GM19025 (cell line): ENCODE data around the gene KLHL24.
A peak's percentile ranks its signal among the peaks of the same experiment; 100 is the strongest.
"Not testable (repeated sequence)": the region's sequence is repeated elsewhere in the genome, so short reads cannot be mapped to it uniquely, and the experiment has no call there.

Experiments
- ATAC-seq: cut with Tn5 transposase; IDR thresholded peaks from one replicate; pipeline ENCODE4 v1.9.1; 2021; ENCODE audit warnings: mild to moderate bottlenecking, low read depth, moderate library complexity; ENCODE audit not compliant: unreplicated experiment

Gene KLHL24

DNA sequence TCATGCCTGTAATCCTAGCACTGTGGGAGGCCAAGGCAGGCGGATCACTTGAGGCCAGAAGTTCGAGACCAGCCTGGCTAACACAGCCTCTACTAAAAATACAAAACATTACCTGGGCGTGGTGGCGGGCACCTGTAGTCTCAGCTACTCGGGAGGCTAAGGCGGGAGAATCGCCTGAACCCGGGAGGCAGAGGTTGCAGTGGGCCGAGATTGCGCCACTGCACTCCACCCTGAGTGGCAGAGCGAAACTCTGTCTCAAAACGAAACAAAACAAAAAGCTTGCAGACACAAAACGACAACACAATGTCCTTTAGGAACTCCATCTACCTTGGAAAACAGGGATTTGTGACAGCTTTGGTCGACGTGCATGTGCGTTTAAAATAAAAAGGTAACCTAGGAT, 716 bp upstream of the KLHL24 start:
- ATAC-seq: no peak

DNA sequence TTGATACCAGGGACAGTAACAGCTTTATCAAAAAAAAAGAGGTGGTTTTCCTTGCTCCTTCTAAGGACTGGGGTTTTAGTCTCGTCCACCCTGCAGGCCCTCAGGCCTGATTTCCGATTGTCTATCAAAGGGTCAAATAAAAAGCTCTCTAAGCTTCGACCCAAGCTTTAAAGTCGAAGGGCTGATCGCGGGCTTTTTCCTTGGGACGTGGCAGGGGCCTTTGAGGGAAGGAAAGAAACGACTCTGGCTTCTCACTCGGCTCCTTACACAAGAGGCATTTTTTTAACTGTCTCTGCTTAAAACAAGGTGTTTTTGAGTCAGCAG, 354 bp upstream of the KLHL24 start:
- ATAC-seq: peak; percentile 0

DNA sequence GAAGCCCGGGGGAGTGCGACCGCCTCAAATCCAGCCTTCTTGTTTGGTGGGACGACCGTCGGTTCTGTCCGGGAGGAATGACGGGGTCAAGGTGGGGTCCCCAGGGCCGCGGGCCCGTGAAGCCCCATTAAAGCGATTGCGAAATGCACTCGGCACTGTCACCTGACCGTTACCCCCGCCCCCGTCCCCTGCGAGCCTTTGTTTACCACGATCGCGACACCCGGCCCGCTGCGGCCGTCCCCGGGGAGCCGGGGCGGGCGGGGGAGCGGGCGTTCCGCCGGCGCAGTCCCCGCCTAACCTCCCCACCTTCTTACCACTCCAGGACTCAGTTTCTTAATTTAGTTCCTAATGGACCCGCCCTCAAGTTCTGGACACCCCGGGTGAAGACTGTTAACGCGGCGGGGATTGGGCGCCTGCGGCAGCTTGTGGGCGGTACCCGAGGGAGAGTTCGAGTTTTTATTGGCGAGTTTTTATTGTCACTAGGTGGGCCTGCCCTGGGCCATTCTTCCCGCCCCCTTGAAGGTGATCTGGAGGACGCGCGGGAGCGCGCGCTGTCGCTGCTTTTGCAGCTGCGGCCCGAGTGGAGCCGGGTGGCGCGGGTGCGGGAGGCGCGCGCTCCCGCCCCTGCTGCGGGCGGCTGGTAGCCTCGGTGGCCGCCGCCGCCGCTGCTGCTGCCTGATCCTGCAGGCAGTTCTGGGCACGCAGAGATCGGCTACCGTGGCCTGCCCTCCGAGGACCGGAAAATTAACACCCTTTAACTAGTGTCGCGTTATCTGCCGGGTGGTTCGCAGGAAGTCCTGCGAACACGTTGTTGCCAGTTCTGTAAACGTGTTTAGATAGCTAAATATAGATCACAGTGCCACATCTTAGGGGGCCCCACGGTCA, 1.0 kb downstream of the KLHL24 start:
- peak; percentile 71 for ATAC-seq

DNA sequence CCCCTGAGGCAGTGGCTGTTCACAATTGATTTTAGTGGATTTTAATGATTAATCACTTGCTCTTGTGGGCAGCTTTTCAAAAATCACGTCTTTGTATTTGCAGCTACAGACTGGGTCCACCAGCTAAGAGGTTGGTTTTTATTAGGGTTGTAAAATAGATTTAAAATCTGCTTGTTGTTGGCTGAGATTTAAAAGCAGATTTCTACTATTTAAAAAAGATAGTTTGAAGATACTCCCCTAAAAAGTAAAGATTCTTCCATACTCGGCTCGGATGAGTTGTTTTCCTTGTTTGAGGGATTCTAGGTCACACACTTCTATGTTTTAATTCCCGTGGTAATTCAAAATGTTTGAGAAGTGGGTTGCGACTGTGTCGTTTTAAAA, 1.7 kb downstream of the KLHL24 start:
- no peak for ATAC-seq

DNA sequence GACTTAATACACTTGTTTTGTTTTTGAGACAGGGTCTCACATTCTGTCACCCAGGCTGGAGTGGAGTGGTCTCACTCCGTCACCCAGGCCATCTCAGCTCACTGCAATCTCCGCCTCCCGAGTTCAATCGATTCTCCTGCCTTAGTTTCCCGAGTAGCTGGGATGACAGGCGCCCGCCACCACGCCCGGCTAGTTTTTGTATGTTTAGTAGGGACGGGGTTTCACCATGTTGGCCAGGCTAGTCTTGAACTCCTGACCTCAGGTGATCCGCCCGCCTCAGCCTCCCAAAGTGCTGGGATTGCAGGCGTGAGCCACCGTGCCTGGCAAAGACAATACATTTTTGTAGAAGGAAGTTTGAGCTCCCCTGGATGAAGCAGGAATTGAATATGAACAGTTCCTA, 2.2 kb downstream of the KLHL24 start:
- ATAC-seq: not testable (repeated sequence)

DNA sequence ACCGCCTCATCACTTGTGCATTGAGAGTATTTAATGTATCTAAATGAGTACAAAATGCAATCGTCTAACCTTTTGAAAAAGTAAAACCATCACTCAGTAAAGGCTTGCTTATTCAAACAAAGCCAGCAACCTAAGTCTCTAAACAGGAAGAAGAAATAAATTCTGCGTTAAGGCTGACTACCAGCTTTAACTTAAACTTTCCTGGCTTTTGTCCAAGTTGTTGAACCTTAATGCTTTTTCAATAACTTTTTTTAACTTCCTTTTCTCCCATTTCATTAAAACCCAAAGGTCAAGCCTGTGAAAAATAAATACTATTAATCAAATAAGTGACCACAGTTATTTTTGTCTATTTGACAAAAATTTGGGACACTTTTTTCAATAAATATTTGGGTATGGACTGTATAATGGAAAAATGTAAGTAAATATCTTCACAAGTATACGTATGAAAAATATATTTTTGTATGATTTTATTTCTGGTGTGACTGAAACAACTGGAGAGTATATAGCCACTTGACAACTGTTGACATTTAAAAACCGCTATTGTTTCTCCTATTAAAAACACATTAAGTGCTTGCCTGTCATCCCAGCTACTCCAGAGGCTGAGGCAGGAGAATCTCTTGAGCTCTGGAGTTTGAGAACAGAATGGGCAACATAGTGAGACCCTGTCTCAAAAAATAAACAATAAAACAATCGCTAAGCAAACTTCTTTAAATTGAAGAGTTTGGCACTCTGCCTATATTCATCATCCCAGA, 2.9 kb downstream of the KLHL24 start:
- no peak for ATAC-seq

DNA sequence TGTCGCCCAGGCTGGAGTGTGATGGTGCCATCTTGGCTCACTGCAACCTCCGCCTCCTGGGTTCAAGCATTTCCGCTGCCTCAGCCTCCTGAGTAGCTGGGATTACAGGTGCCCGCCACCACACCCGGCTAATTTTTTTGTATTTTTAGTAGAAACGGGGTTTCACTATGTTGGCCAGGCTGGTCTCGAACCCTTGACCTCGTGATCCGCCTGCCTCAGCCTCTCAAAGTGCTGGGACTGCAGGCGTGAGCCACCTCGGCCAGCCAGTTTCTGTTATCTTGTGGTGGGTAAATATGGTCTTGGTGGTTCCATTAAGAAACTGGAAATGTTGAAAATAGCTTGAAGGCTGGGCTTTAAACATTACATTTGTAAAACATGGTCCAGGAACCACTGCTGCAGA, 5.2 kb downstream of the KLHL24 start:
- ATAC-seq: not testable (repeated sequence)

DNA sequence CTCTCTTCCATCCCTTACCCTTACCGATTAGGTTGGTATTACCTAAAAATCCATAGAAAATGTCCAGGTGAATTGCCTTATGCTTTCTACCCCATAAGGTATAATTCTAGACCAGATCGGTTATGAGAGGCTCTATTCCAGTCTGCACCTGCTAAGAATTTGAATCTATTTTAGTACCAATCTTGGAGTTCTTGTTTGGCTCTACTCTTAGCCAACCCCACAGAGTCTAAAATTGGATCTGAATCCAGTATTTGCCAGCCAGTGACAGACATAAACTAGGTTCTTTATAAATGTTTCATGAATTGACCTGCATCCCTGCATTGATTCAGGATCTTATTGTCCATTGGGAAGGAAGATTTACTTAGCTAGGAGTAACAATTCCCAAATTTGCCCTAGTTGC, 6.5 kb downstream of the KLHL24 start:
- no peak for ATAC-seq

DNA sequence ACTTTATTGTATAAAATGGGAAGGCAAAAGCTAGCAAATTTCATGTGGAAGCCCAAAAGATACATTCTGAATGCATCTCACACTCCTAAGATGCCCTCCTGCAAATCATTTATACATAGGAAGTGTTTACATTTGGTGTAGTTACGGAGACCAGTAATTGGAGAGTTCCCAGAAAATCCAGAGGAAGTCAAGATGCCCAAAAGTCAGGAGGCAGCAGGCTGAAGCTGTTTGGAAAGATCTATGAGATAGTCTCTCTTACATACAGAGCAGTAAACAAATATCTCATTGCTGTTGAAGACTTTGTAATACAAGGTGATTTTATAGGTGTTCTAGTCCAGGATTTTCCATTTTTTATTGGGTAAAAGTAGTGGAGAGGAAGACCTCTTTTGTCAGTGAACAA, 8.8 kb downstream of the KLHL24 start:
- no peak for ATAC-seq

DNA sequence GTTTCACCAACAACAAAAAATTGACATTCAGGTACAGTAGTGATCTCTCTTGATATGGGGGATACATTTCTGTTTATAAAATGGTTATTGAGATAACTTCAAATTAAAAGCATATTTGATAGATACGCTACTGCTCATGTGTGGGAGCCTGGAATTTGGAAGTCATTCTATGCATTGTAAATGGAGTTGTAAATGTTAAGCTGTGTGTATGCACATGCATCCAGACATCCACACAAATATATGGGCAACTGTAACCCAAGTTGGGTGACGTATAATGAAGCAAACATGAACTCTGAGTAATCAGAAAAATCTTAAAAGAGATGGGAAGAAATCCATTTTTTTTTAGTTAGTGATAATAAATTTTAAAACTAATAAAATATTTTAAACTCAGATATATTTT, 9.8 kb downstream of the KLHL24 start:
- ATAC-seq: no peak

DNA sequence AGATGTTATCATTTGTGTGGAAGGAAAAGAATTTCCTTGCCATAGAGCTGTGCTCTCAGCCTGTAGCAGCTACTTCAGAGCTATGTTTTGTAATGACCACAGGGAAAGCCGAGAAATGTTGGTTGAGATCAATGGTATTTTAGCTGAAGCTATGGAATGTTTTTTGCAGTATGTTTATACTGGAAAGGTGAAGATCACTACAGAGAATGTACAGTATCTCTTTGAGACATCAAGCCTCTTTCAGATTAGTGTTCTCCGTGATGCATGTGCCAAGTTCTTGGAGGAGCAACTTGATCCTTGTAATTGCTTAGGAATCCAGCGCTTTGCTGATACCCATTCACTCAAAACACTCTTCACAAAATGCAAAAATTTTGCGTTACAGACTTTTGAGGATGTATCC, 15.1 kb downstream of the KLHL24 start:
- no peak for ATAC-seq

DNA sequence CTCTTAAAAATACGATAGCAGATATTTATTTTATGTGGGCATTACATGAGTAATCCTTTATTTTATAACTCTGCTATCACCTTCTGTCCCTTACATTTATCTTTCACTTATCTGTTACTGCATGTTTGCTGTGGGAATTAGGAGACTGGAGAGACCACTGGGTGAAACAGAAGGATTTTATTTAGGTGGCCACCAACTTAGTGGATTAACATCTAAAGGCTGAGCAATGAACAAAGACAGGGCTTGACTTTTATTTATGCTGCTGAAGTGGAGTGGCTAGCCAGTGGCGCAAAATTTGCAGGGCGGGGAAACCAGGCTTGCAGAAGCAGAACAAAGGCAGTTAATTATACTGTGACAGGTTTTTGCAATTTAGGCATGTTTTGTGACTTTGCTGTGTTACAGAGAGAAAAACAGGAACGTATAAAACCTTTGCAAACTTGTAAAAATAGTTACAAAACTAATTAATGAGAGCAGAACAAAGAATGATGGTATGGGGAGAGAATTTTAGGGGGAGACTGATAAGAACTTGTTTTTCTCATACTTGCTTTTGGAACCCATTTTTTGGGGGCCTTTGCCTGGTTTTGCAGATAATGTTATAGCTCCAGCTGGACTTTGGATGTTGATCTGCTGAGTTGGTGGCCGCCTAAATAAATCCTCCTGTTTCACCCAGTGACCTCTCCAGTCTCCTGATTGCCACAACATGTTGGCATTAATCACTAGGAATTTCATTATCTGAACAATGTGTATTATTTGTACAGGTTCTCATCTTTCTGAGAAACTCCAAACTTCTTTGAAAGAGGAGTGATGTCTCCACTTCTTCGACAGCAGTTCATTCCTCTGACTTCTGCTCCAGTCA, 18.0 kb downstream of the KLHL24 start:
- ATAC-seq: no peak

DNA sequence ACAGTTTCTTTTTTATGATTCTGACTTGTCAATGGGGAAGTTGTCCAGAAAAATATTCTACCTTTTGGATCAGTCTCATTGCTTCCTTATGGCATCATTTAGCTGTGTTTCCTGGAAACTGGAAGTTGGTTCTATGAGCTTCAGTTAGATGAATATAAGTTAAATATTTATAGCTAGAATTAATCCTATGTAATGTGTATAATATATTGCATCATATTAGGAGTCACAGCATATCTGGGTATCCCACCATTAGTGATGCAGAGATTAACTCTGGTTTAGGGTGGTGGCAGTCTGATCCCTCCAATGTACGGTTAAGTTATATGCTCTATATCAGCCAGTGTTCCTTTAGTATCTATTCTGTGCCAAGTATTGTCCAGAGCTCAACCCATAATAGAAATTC, 19.3 kb downstream of the KLHL24 start:
- no peak for ATAC-seq

DNA sequence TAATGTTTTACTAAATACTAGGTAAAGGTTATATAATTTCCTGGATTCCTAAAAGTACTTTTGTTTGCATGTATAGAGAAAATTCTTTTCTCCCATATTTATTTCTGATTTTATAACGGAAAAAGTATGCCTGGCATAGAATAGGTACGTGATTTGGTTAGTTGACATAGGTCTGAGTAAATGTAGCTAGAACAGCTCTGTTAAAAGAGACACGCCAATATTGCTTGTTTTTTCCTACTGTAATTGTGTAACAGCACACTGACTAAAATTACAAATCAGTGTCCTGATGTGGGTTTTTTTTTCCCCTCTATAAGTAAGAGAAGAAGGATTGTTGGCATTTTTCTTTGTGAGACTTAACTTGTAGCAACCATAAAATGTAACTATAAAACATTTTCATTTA, 26.7 kb downstream of the KLHL24 start:
- ATAC-seq: no peak

DNA sequence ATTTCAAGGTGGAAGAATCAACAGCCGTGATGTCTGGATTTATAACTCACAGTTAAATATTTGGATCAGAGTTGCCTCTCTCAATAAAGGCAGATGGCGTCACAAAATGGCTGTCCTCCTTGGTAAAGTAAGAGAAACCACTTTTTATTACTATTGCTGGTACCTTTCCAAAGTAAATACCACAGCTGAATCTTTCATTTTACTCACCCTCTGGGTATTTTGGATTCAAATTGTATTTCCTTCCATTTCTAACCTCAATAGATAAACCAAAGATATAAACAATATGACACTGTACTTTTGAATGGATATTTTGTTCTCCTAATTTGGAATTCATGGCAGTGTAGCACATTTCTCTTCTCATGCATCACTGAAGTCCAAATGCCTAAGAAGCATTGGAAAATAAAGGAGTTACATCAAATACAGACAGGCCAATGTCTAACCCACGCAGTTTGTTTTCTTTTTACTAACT, 29.5 kb downstream of the KLHL24 start:
- no peak for ATAC-seq

DNA sequence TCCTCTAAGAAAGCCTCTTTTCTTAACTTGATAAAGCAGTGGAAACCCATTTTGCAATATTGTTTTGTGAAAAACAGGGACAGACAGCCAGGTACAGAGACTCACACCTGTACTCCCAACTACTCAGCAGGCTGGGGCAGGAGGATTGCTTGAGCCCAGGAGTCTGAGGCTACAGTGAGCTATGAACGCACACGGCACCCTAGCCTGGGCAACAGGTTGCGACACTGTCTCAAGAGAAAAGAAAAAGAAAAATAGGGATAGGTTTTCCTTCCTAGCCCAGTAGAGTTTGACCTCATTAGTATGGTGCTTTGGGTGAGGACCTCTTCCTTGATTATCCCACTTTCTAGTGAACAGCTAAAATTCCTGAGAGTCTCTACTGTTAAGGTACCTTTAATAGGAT, 44.6 kb downstream of the KLHL24 start:
- ATAC-seq: no peak

DNA sequence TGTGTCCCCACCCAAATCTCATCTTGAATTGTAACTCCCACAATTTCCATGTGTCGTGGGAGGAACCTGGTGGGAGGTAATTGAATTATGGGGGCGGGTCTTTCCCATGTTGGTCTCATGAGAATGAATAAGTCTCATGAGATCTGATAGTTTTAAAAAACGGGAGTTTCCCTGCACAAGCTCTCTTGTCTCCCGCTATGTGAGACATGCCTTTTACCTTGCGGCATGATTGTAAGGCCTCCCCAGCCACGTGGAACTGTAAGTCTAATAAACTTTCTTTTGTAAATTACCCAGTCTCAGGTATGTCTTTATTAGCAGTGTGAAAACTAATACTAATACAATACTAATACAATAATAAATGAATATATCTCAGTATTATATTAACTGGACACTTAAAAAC, 52.3 kb downstream of the KLHL24 start:
- no peak for ATAC-seq

DNA sequence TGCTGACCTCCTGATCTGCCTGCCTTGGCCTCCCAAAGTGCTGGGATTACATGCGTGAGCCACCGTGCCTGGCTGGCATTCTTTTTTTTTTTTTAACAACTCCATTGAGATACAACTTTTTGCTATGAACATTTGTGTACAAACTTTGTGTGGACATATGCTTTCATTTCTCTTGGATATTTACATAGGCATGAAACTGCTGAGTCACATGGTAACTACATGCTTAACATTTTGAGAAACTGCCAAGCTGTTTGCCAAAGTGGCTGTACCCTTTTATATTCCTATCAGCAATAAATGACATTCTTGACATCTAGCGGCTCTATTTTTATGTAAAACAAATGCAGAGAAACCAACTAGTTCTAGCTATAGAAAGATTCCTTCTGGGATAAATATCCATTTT, 53.5 kb downstream of the KLHL24 start:
- ATAC-seq: no peak

DNA sequence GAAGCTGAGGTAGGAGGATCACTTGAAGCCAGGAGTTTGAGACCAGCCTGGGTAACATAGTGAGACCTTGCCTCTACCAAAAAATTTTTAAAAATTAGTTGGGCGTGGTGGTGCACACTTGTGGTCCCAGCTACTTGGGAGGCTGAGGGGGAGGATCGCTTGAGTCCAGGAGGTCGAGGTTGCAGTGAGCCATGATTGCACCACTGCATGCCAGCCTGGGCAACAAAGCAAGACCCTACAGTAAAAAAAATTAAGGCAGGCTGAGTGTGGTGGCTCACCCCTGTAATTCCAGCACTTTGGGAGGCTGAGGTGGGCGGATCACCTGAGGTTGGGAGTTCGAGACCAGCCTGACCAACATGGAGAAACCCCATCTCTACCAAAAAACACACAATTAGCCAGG, 54.2 kb downstream of the KLHL24 start:
- ATAC-seq: not testable (repeated sequence)

DNA sequence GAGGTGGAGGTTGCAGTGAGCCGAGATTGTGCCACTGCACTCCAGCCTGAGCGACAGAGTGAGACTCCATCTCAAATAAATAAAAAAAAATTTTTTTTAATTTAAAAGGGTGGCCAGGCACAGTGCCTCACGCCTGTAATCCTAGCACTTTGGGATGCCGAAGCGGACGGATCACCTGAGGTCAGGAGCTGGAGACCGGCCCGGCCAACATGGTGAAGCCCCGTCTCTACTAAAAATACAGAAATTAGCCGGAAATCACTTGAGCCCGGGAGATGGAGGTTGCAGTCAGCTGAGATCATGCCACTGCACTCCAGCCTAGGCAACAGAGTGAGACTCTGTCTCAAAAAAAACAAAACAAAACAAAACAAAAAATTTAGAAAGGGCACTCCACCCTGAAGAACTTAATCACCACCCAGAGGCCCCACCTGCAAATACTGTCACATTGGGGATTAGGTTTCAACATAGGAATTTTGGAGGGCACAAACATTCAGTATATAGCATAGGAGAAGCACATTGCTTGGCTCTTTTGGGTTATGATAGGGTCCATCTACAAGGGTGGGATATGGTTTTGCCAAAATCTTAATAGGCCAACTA, 55.1 kb downstream of the KLHL24 start:
- no peak for ATAC-seq

DNA sequence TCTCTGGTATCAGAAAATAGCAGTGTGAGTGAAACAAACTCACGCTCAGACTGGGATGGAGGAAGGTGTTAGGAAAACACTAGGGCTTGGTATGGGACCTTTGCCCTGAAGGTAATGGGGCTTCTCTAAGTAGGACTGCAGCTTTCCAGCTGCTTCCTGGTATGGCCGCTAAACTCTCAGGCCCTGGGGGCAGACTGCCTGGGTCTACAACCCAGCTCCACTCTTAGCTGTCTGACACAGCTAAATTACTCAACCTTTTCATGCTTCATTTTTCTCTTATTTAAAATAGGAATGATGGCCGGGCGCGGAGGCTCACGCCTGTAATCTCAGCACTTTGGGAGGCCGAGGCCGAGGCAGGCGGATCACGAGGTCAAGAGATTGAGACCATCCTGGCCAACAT, 57.0 kb downstream of the KLHL24 start:
- no peak for ATAC-seq
